Natural killer cell (primary cell): Measurements from ENCODE around the gene SNX22. TPM values are rescaled to one million over a fixed set of nuclear protein-coding genes. Genes with fewer than 3 reads are reported as not detected.
"Not testable (repeated sequence)": the region's sequence is repeated elsewhere in the genome, so short reads cannot be mapped to it uniquely, and the experiment has no call there.

Experiments used
- ATAC-seq, 3 donors: fragments of 150-1000 bp in 2 of 3; fragments of 200-7000 bp in 1 of 3; cut with Tn5 transposase; 1 replicate in 1 of 3; 2 replicates in 2 of 3; pipeline ENCODE4 v1.10.0; 2021; ENCODE audit warnings: mild to moderate bottlenecking in 2 of 3, moderate library complexity in 2 of 3
- DNase-seq, 2 donors: peaks; one replicate each; pipeline versions ENCODE4 v3.0.0 to v3.0.0-alpha.2; 2013 to 2021; ENCODE audit warnings: mixed read lengths in 1 of 2
- H3K27ac ChIP-seq: one replicate; pipeline ENCODE4 v1.5.1; 2013; ENCODE audit warnings: mild to moderate bottlenecking, low read length
- H3K27me3 ChIP-seq: one replicate; pipeline ENCODE4 v1.6.1; 2013; ENCODE audit warnings: low read length; ENCODE audit not compliant: control insufficient read depth, insufficient read depth
- H3K36me3 ChIP-seq: one replicate; pipeline ENCODE4 v1.6.1; 2013; ENCODE audit warnings: low read length; ENCODE audit not compliant: control insufficient read depth, insufficient read depth
- H3K4me1 ChIP-seq: one replicate; pipeline ENCODE4 v1.6.1; 2013; ENCODE audit warnings: low read length; ENCODE audit not compliant: control insufficient read depth, insufficient read depth
- H3K4me3 ChIP-seq: one replicate; pipeline ENCODE4 v1.5.1; 2013; ENCODE audit warnings: low read length
- H3K9me3 ChIP-seq: one replicate; pipeline ENCODE4 v1.6.1; 2013; ENCODE audit warnings: low read length; ENCODE audit not compliant: control insufficient read depth, insufficient read depth
- H3K27ac Mint-ChIP-seq, 2 donors: one replicate each; pipeline ENCODE4 v1.8.0; 2022; ENCODE audit warnings: mild to moderate bottlenecking in 2 of 2, mixed read lengths in 2 of 2, moderate library complexity in 1 of 2
- H3K27me3 Mint-ChIP-seq, 2 donors: one replicate each; pipeline ENCODE4 v1.8.0; 2022; ENCODE audit warnings: low read depth in 2 of 2, mixed read lengths in 2 of 2
- H3K36me3 Mint-ChIP-seq: one replicate; pipeline ENCODE4 v1.8.0; 2022; ENCODE audit warnings: mixed read lengths
- H3K4me1 Mint-ChIP-seq, 2 donors: one replicate each; pipeline ENCODE4 v1.8.0; 2022; ENCODE audit warnings: mixed read lengths in 2 of 2
- H3K4me3 Mint-ChIP-seq: one replicate; pipeline ENCODE4 v1.8.0; 2022; ENCODE audit warnings: mild to moderate bottlenecking, moderate library complexity, mixed read lengths
- H3K9me3 Mint-ChIP-seq, 2 donors: one replicate each; pipeline ENCODE4 v1.8.0; 2022; ENCODE audit warnings: mixed read lengths in 2 of 2
- WGBS: methylation state at CpG from one replicate; pipeline ENCODE4 v1.1.7; 2013; ENCODE audit warnings: missing lambda C conversion rate; ENCODE audit not compliant: insufficient coverage; 5-methylcytosine and 5-hydroxymethylcytosine counted together
- intact Hi-C: fragments of 100-400 bp; cut with micrococcal nuclease; formaldehyde crosslinking; loops from one replicate; pipeline ENCODE4 v1.14.2; 2022
- total RNA-seq, 4 donors: library from RNA; stranded (reverse); fragments of 120-200 nt in 1 of 4; gene quantifications; one replicate each; pipeline versions ENCODE4 v1.2.3 to v1.2.4, GENCODE V29; 2013 to 2022
- TF ChIP-seq, protein P1 (sequence below): fragments of 200-600 bp; IDR thresholded peaks from one replicate; pipeline ENCODE4 v1.8.0; 2022; ENCODE audit warnings: antibody characterized with exemption

SNX22 gene
- total RNA-seq, 3 donors from 2014 or later (not counting 1 experiment from before 2014, with no cell fraction given): 0.41 to 0.80 (median 0.75) TPM

DNA sequence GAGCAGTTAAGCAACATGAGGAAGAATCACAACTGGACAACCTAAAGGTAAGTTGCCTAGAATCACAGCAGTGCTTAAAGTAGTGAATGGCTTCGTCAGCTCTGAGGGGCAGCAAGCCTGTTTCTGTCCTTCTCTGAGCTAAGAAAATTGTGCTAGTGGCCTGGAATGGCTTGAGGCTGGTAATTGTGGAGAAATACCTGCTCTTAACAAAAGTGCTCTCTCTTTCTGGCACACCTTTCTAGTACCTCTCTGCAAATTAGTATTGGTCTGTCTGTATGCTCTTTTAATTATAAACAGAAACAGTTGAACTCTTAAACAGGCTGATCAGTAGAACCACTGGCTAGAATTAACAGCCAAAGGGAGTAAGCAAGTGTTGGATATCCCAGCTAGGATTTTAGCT is 44.2 kb upstream of the SNX22 start:
- TF ChIP-seq, protein P1, sequence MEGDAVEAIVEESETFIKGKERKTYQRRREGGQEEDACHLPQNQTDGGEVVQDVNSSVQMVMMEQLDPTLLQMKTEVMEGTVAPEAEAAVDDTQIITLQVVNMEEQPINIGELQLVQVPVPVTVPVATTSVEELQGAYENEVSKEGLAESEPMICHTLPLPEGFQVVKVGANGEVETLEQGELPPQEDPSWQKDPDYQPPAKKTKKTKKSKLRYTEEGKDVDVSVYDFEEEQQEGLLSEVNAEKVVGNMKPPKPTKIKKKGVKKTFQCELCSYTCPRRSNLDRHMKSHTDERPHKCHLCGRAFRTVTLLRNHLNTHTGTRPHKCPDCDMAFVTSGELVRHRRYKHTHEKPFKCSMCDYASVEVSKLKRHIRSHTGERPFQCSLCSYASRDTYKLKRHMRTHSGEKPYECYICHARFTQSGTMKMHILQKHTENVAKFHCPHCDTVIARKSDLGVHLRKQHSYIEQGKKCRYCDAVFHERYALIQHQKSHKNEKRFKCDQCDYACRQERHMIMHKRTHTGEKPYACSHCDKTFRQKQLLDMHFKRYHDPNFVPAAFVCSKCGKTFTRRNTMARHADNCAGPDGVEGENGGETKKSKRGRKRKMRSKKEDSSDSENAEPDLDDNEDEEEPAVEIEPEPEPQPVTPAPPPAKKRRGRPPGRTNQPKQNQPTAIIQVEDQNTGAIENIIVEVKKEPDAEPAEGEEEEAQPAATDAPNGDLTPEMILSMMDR: no peak

DNA sequence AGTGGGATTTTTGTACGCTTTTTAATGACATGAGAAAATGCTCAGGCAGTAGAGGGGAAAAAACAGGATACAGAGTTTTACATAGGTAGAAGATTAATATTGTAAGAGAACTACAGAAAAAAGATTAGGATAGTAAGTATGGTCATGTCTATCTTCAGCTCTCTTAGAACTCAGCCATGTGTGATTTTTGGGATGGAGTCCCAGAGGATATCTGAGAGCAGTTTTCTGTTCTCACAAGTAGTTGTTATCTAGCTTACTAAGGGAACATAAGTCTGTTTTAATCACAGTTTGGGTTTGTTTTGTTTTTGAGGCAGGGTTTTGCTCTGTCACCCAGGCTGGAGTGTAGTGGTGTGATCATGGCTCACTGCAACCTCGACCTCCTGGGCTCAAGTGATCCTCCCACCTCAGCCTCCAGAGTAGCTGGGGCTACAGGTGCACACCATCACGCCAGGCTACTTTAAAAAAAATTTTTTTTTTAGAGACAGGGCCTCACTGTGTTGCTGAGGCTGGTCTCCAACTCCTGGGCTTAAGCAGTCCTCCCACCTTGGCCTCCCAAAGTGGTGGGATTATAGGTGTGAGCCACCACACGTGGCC is 41.3 kb upstream of the SNX22 start:
- DNase-seq, H3K27me3 ChIP-seq, H3K9me3 ChIP-seq, H3K4me1 ChIP-seq, H3K4me3 Mint-ChIP-seq, H3K4me3 ChIP-seq, H3K27me3 Mint-ChIP-seq, ATAC-seq, H3K9me3 Mint-ChIP-seq, intact Hi-C loops: not testable (repeated sequence)
- H3K36me3 ChIP-seq: peaks cover 28% of the 10 kb centered on the region
- peak overlapping the region; percentile 44 to 63 for H3K27ac Mint-ChIP-seq
- WGBS: 72% methylated on average over 2 of the region's 4 CpGs
- peaks cover 57 to 63% of the 10 kb centered on the region in 2 donors for H3K4me1 Mint-ChIP-seq
- peaks cover 20% of the 10 kb centered on the region for H3K36me3 Mint-ChIP-seq
- H3K27ac ChIP-seq: peak overlapping the region; percentile 61

More for the DNA sequence above, 44.2 kb upstream of the SNX22 start:
- Mint-ChIP-seq H3K36me3 (peaks cover under 1% of the 10 kb centered on the region), H3K27ac (no peak overlapping the region), H3K27me3 (no peaks in the 10 kb centered on the region), H3K9me3 (no peaks in the 10 kb centered on the region), H3K4me3 (no peak overlapping the region), H3K4me1 (peaks cover 58 to 61% of the 10 kb centered on the region in 2 donors)
- no peak for DNase-seq
- ATAC-seq: no peak
- H3K36me3 ChIP-seq: no peaks in the 10 kb centered on the region
- peaks cover 8% of the 10 kb centered on the region for H3K4me1 ChIP-seq
- no peak overlapping the region for H3K27ac ChIP-seq
- H3K9me3 ChIP-seq: no peaks in the 10 kb centered on the region
- no peaks in the 10 kb centered on the region for H3K27me3 ChIP-seq
- intact Hi-C loops: no loop called here
- H3K4me3 ChIP-seq: no peak overlapping the region
- 93% methylated on average over 1 of the region's 1 CpG for WGBS

DNA sequence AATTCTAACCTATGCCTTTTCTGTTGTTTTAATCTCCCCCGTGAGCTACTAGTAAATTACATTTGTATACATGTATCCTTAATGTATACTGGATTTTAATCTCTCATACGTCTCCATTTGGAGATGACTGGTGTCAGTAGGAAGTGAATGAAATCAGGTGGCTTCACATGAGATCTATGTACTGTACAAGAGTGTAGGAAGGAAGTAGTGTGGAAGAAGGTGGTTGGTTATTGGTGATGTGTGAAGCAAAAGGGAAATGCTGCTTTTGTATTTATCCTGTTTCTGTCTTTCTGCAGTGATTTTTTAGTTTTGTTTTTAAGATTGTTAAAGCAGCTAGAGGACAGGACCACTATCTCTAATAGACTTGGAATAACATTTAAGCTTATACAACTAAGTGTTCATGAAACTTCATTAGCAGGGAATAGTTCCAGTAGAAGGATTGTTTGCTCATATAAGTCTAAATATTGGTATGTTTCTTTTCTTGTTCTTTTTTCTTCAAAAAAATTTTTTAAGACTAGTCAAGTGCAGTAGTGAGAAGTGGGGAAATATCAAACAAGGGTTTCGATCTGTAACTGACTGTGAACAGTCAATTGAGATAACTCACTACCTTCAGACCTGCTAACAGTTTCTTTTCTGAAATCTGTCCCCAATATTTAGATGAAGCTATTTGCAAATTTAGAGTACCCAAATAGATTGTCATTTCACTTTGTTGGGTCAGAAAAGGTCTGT is 40.4 kb upstream of the SNX22 start:
- Mint-ChIP-seq H3K27me3 (no peaks in the 10 kb centered on the region), H3K4me1 (peaks cover 57 to 63% of the 10 kb centered on the region in 2 donors), H3K4me3 (peak overlapping the region; percentile 45), H3K9me3 (no peaks in the 10 kb centered on the region), H3K36me3 (peaks cover 20% of the 10 kb centered on the region), H3K27ac (peak overlapping the region; percentile 44 to 63)
- TF ChIP-seq, protein P1: no peak
- ATAC-seq (peak; percentile 61 to 80 (median 79)), DNase-seq (peak in 1 of 2 donors; percentile 27)
- Histone ChIP-seq H3K4me3 (no peak overlapping the region), H3K27me3 (no peaks in the 10 kb centered on the region), H3K4me1 (peaks cover 8% of the 10 kb centered on the region), H3K9me3 (no peaks in the 10 kb centered on the region), H3K27ac (peak overlapping the region; percentile 61), H3K36me3 (peaks cover 37% of the 10 kb centered on the region)
- intact Hi-C loops: no loop called here
- WGBS: 0% methylated on average over 1 of the region's 3 CpGs

DNA sequence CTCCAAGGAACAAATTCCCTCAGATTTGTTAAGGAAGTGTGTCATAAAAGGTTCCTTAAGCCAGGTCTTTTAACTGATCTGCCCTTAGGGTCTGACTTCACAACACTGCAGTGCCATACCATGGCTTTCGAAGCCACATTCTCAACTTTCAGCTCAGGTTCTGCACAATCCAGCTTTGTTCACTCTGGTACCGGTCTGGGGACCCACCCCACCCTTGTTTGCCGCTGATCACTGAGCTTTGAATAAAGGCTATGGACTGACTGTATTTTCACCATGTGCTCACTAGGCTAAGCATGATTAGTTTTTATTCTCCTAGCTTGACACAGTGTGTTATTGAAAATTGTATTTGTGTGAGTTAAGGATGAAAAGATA is 39.9 kb upstream of the SNX22 start:
- peak overlapping the region; percentile 61 for H3K27ac ChIP-seq
- DNase-seq: no peak
- TF ChIP-seq, protein P1: no peak
- H3K4me3 Mint-ChIP-seq: no peak overlapping the region
- no peaks in the 10 kb centered on the region for H3K9me3 Mint-ChIP-seq
- peaks cover 20% of the 10 kb centered on the region for H3K36me3 Mint-ChIP-seq
- peaks cover 8% of the 10 kb centered on the region for H3K4me1 ChIP-seq
- H3K27me3 Mint-ChIP-seq: no peaks in the 10 kb centered on the region
- no peak overlapping the region for H3K4me3 ChIP-seq
- H3K9me3 ChIP-seq: no peaks in the 10 kb centered on the region
- intact Hi-C loops: no loop called here
- ATAC-seq: no peak
- peak overlapping the region in 1 of 2 donors; percentile 63 for H3K27ac Mint-ChIP-seq
- H3K36me3 ChIP-seq: peaks cover 42% of the 10 kb centered on the region
- 79% methylated on average over 3 of the region's 3 CpGs for WGBS
- peaks cover 52 to 58% of the 10 kb centered on the region in 2 donors for H3K4me1 Mint-ChIP-seq
- no peaks in the 10 kb centered on the region for H3K27me3 ChIP-seq
